Cardiac septum (tissue), 1 donor: Measurements from ENCODE around the gene UGT2B7. TPM values are rescaled to one million over a fixed set of nuclear protein-coding genes. Genes with fewer than 3 reads are reported as not detected.
"Not testable (repeated sequence)": the region's sequence is repeated elsewhere in the genome, so short reads cannot be mapped to it uniquely, and the experiment has no call there.

ENCODE experiments used
- DNase-seq: peaks from one replicate; pipeline ENCODE4 v3.0.0-alpha.2; 2020; ENCODE audit warnings: low spot score
- intact Hi-C: fragments of 100-400 bp; cut with DNase I; formaldehyde crosslinking; loops from one replicate; pipeline ENCODE4 v1.14.0; 2022
- total RNA-seq: library from RNA; stranded (reverse); fragmentation: NEBNext Ultra II Directional; extraction: Animal tissue kit (Norgen Biotek cat#: 25700); gene quantifications from one replicate; pipeline ENCODE4 v1.2.1, GENCODE V29; 2021
- donor health status: DM: no; HTN: no; CAD: no.

UGT2B7 gene
- total RNA-seq, 1 donor from 2014 or later: not detected

- no peak for DNase-seq
- intact Hi-C loops: no loop called here
Measured at GRCh38 chr4:69075061-69075792, 21.0 kb upstream of the UGT2B7 start.

GRCh38 chr4:69078852-69079251 is 17.4 kb upstream of the UGT2B7 start:
- intact Hi-C loops: no loop called here
- DNase-seq: no peak

- intact Hi-C loops: no loop called here
- no peak for DNase-seq
Measured at GRCh38 chr4:69088473-69088872, 7.8 kb upstream of the UGT2B7 start.

GRCh38 chr4:69089388-69089787 is 6.9 kb upstream of the UGT2B7 start:
- intact Hi-C loops: no loop called here

GRCh38 chr4:69092190-69092589 is 4.1 kb upstream of the UGT2B7 start:
- intact Hi-C loops: no loop called here

More at GRCh38 chr4:69089388-69089787, 6.9 kb upstream of the UGT2B7 start:
- no peak for DNase-seq

GRCh38 chr4:69092980-69093568 is 3.2 kb upstream of the UGT2B7 start:
- no peak for DNase-seq
- intact Hi-C loops: no loop called here

More at GRCh38 chr4:69092190-69092589, 4.1 kb upstream of the UGT2B7 start:
- no peak for DNase-seq

GRCh38 chr4:69093681-69094080 is 2.6 kb upstream of the UGT2B7 start:
- intact Hi-C loops: no loop called here

GRCh38 chr4:69095301-69095731 is 958 bp upstream of the UGT2B7 start:
- intact Hi-C loops: no loop called here
- no peak for DNase-seq

More at GRCh38 chr4:69093681-69094080, 2.6 kb upstream of the UGT2B7 start:
- no peak for DNase-seq

GRCh38 chr4:69096810-69097209 is 536 bp downstream of the UGT2B7 start:
- intact Hi-C loops: no loop called here
- no peak for DNase-seq

- DNase-seq: no peak
- intact Hi-C loops: no loop called here
Measured at GRCh38 chr4:69098470-69098869, 2.2 kb downstream of the UGT2B7 start.

- intact Hi-C loops: no loop called here
- DNase-seq: no peak
Measured at GRCh38 chr4:69099910-69100309, 3.6 kb downstream of the UGT2B7 start.

- DNase-seq, intact Hi-C loops: not testable (repeated sequence)
Measured at GRCh38 chr4:69102668-69103067, 6.4 kb downstream of the UGT2B7 start.

GRCh38 chr4:69104719-69105275 is 8.5 kb downstream of the UGT2B7 start:
- intact Hi-C loops: no loop called here
- no peak for DNase-seq

- DNase-seq, intact Hi-C loops: not testable (repeated sequence)
Measured at GRCh38 chr4:69115151-69115850, 19.0 kb downstream of the UGT2B7 start.

GRCh38 chr4:69115851-69116213 is 19.6 kb downstream of the UGT2B7 start:
- DNase-seq: no peak
- intact Hi-C loops: no loop called here

- no peak for DNase-seq
- intact Hi-C loops: no loop called here
Measured at GRCh38 chr4:69116645-69117321, 20.5 kb downstream of the UGT2B7 start.

- DNase-seq: no peak
- intact Hi-C loops: no loop called here
Measured at GRCh38 chr4:69120870-69121269, 24.6 kb downstream of the UGT2B7 start.

- intact Hi-C loops: no loop called here
- DNase-seq: no peak
Measured at GRCh38 chr4:69122476-69122875, 26.2 kb downstream of the UGT2B7 start.

- DNase-seq: no peak
- intact Hi-C loops: no loop called here
Measured at GRCh38 chr4:69124941-69125340, 28.7 kb downstream of the UGT2B7 start.

- intact Hi-C loops: no loop called here
- DNase-seq: no peak
Measured at GRCh38 chr4:69126024-69126423, 29.8 kb downstream of the UGT2B7 start.
